K562 (cell line): ENCODE results near the gene ANP32B. TPM values are rescaled to one million over a fixed set of nuclear protein-coding genes. Genes with fewer than 3 reads are reported as not detected.
A peak's percentile ranks its signal among the peaks of the same experiment; 100 is the strongest.

ENCODE experiments used
- BRD4 ChIP-seq: fragments of 200-600 bp; sonication (generic); IDR thresholded peaks from 2 replicates; pipeline ENCODE4 v1.6.1; 2017; ENCODE audit warnings: inconsistent platforms
- EGR1 ChIP-seq: fragments of 450-650 bp; conservative IDR thresholded peaks from 2 replicates; pipeline ENCODE4 v1.6.1; 2017; ENCODE audit warnings: mild to moderate bottlenecking
- HDAC8 ChIP-seq: fragments of 450-650 bp; IDR thresholded peaks from 2 replicates; pipeline ENCODE4 v1.6.1; 2016; ENCODE audit warnings: mild to moderate bottlenecking, missing genetic modification characterization, moderate library complexity, missing compliant biosample characterization
- HNRNPH1 ChIP-seq: fragments of 200-400 bp; formaldehyde crosslinking; optimal IDR thresholded peaks from 2 replicates; pipeline ENCODE3; 2017; ENCODE audit warnings: low read depth, mild to moderate bottlenecking, low read length, moderate library complexity
- KDM5B ChIP-seq: fragments of 200-600 bp; sonication (generic); IDR thresholded peaks from 2 replicates; pipeline ENCODE4 v1.6.1; 2012; ENCODE audit warnings: low read depth, mild to moderate bottlenecking, moderate library complexity, low read length, control low read depth, inconsistent platforms; ENCODE audit not compliant: insufficient replicate concordance
- KLF6 ChIP-seq: fragments of 250-450 bp; sonication (Bioruptor Pico); IDR thresholded peaks from 2 replicates; pipeline ENCODE4 v1.4.0; 2020; ENCODE audit warnings: mild to moderate bottlenecking, moderate library complexity, borderline replicate concordance
- L3MBTL2 ChIP-seq: fragments of 450-650 bp; IDR thresholded peaks from 2 replicates; pipeline ENCODE4 v1.6.1; 2016; ENCODE audit warnings: mild to moderate bottlenecking, moderate library complexity
- MCM7 ChIP-seq, 2 experiments: fragments of 450-650 bp; IDR thresholded peaks; 2 replicates each; pipeline ENCODE4 v1.6.1; 2016 to 2018
- MED1 ChIP-seq: sonication (generic); formaldehyde crosslinking; IDR thresholded peaks from 2 replicates; pipeline ENCODE4 v1.8.1; 2023; ENCODE audit warnings: missing genetic modification reagents, borderline replicate concordance
- MEF2D ChIP-seq: conservative IDR thresholded peaks from 2 replicates; pipeline ENCODE4 v1.6.1; 2016; ENCODE audit warnings: low read depth, missing genetic modification characterization, missing compliant biosample characterization
- MXI1 ChIP-seq: IDR thresholded peaks from 2 replicates; pipeline ENCODE4 v1.6.1; 2011; ENCODE audit warnings: low read depth, mild to moderate bottlenecking, improper control_type of control experiment, low read length
- NCOA1 ChIP-seq: fragments of 450-650 bp; IDR thresholded peaks from 2 replicates; pipeline ENCODE4 v1.6.1; 2016; ENCODE audit warnings: low read depth
- NFE2 ChIP-seq: IDR thresholded peaks from 2 replicates; pipeline ENCODE4 v1.6.1; 2014; ENCODE audit warnings: antibody characterized with exemption, low read depth
- NR4A1 ChIP-seq, 2 experiments: fragments of 250-450 bp in 1 of 2; fragments of 450-650 bp in 1 of 2; sonication (Bioruptor Pico) in 1 of 2; IDR thresholded peaks; 2 replicates each; pipeline versions ENCODE4 v1.4.0 to v1.6.1; 2016 to 2020; ENCODE audit warnings: mild to moderate bottlenecking in 2 of 2, missing compliant biosample characterization in 1 of 2, missing genetic modification characterization in 1 of 2, moderate library complexity in 1 of 2
- NRF1 ChIP-seq, 2 experiments: fragments of 450-650 bp; IDR thresholded peaks in 1 of 2; conservative IDR thresholded peaks in 1 of 2; 2 replicates each; pipeline ENCODE4 v1.6.1; 2014; ENCODE audit warnings: mild to moderate bottlenecking in 2 of 2
- OTX1 ChIP-seq: fragments of 450-650 bp; formaldehyde crosslinking; IDR thresholded peaks from 2 replicates; pipeline ENCODE4 v1.4.0; 2022; ENCODE audit warnings: mild to moderate bottlenecking
- POLR2A ChIP-seq: fragments of 450-650 bp; conservative IDR thresholded peaks from 2 replicates; pipeline ENCODE4 v1.6.1; 2016
- RBM15 ChIP-seq: fragments of 200-400 bp; formaldehyde crosslinking; IDR thresholded peaks from 2 replicates; pipeline ENCODE4 v1.6.1; 2018; ENCODE audit warnings: mild to moderate bottlenecking, low read length, moderate library complexity; ENCODE audit not compliant: insufficient read depth
- RFX5 ChIP-seq: IDR thresholded peaks from 2 replicates; pipeline ENCODE4 v1.6.1; 2011; ENCODE audit warnings: low read depth, mild to moderate bottlenecking, improper control_type of control experiment, low read length
- THAP7 ChIP-seq: fragments of 250-450 bp; sonication (Bioruptor Pico); IDR thresholded peaks from 2 replicates; pipeline ENCODE4 v1.5.0; 2021
- VEZF1 ChIP-seq: fragments of 200-800 bp; sonication (Bioruptor generic); IDR thresholded peaks from 2 replicates; pipeline ENCODE4 v1.6.1; 2017; ENCODE audit warnings: missing genetic modification characterization, missing compliant biosample characterization
- ZKSCAN8 ChIP-seq: fragments of 200-800 bp; sonication (Bioruptor generic); IDR thresholded peaks from 2 replicates; pipeline ENCODE4 v1.6.1; 2016; ENCODE audit warnings: missing genetic modification characterization, missing compliant biosample characterization
- ZNF592 ChIP-seq: fragments of 450-650 bp; IDR thresholded peaks from 2 replicates; pipeline ENCODE4 v1.6.1; 2017; ENCODE audit warnings: antibody characterized with exemption, mild to moderate bottlenecking
- polyA plus RNA-seq, 8 experiments: library from polyadenylated mRNA; depleted of rRNA in 4 of 8; stranded (reverse) in 5 of 8; unstranded in 3 of 8; fragments of >200 nt; fragmentation: Nextera tagmentation in 2 of 8; fragmentation: Illumina TruSeq in 1 of 8; extraction: Ambion mirVana in 2 of 8; extraction: Trizol in 1 of 8; gene quantifications; 2 replicates each; pipeline versions ENCODE4 v1.2.1 to v1.2.3, GENCODE V29; 2011 to 2014; ENCODE audit warnings: inconsistent platforms in 1 of 8, missing spikeins in 1 of 8
- total RNA-seq, 7 experiments: library from RNA; depleted of rRNA in 6 of 7; stranded (reverse); fragments of >200 nt in 6 of 7; fragmentation: Illumina TruSeq in 2 of 7; extraction: Trizol in 2 of 7; gene quantifications; 2 replicates each; pipeline versions ENCODE4 v1.2.1 to v1.2.3, GENCODE V29; 2011 to 2021; ENCODE audit warnings: low replicate concordance in 1 of 7

The ANP32B gene
- total and polyA plus RNA-seq, 9 of the 15 experiments (the other 6 are each of a cell fraction or from before 2014, with no cell fraction given), result 68.9 to 815 (median 141) TPM

- TF ChIP-seq NCOA1 (no peak), KLF6 (CRISPR knock-in tag) (no peak), L3MBTL2 (peak; percentile 82), ZKSCAN8 (CRISPR knock-in tag) (no peak), NFE2 (0 out of 2 replicates have a peak, but pooled peaks have one; percentile 53), HNRNPH1 (no peak), RFX5 (no peak), NR4A1 (CRISPR knock-in tag; IDR thresholded peaks at IDR 0.05) (no peak), NR4A1 (tag; IDR thresholded peaks at IDR 0.05) (peak; percentile 86), MED1 (CRISPR knock-in tag) (no peak), POLR2A (peak; percentile 96), THAP7 (CRISPR knock-in tag) (no peak), MEF2D (tag) (peak; percentile 73), BRD4 (no peak), KDM5B (peak; percentile 86), EGR1 (no peak), NRF1 (conservative IDR thresholded peaks at IDR 0.05 in 1 of 2, IDR thresholded peaks at IDR 0.05 in 1 of 2) (no peak; a peak in 1 of 4 replicates), HDAC8 (no peak), RBM15 (no peak), ZNF592 (peak; percentile 96), MXI1 (peak; percentile 78), VEZF1 (CRISPR knock-in tag) (peak; percentile 30; the same call in 1 of the 2 replicates), MCM7 (IDR thresholded peaks at IDR 0.05) (no peak), OTX1 (no peak)
These were observed 62.4 kb downstream of the ANP32B start (continued) for GRCh38 chr9:98045234-98046179.
